Measurements from ENCODE around the gene ZNF699. TPM values are rescaled to one million over a fixed set of nuclear protein-coding genes. Genes with fewer than 3 reads are reported as not detected.
A peak's percentile ranks its signal among the peaks of the same experiment; 100 is the strongest.
"Not testable (repeated sequence)": the region's sequence is repeated elsewhere in the genome, so short reads cannot be mapped to it uniquely, and the experiment has no call there.

Gene ZNF699
- total and polyA plus RNA-seq, 7 donors, result 0.46 to 23.7 (median 3.1) TPM

DNA sequence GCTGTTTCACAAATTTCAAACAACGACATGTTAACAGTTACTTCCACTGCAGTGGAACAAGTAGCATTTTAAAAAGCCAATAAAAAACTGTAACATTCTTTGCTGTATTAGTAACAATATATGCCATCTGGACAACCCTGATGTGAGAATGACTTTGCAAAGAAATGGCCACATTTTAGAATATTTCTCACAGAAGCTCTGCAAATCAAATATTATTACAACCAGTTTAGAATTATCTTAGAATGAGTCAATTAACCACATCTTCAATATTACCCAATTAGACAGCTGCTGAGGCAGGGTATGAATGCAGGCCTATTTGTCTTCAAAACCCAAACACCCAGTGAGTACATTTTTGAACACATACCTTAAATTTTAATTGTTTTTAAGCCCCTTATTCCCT lies 3.2 kb downstream of the ZNF699 start:
- no peaks in the 10 kb centered on the region for H3K27me3 ChIP-seq
- TF ChIP-seq POLR2A (IDR thresholded peaks at IDR 0.05), result no peak
- TF ChIP-seq EP300 (IDR thresholded peaks at IDR 0.05), result no peak
- TF ChIP-seq, protein P1, sequence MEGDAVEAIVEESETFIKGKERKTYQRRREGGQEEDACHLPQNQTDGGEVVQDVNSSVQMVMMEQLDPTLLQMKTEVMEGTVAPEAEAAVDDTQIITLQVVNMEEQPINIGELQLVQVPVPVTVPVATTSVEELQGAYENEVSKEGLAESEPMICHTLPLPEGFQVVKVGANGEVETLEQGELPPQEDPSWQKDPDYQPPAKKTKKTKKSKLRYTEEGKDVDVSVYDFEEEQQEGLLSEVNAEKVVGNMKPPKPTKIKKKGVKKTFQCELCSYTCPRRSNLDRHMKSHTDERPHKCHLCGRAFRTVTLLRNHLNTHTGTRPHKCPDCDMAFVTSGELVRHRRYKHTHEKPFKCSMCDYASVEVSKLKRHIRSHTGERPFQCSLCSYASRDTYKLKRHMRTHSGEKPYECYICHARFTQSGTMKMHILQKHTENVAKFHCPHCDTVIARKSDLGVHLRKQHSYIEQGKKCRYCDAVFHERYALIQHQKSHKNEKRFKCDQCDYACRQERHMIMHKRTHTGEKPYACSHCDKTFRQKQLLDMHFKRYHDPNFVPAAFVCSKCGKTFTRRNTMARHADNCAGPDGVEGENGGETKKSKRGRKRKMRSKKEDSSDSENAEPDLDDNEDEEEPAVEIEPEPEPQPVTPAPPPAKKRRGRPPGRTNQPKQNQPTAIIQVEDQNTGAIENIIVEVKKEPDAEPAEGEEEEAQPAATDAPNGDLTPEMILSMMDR (IDR thresholded peaks at IDR 0.05), result no peak
- intact Hi-C loops (cut with DNase I), result loop anchor here (5.0 kb wide), 1 partner anchor 231 kb away; the partner anchor contains the start of gene ZNF426
- H3K9me3 ChIP-seq, result peaks cover 0 to 11% (median 2%) of the 10 kb centered on the region in 4 donors
- no peak overlapping the region for H3K27ac ChIP-seq
- WGBS, 2 donors, result 93 to 97% methylated on average over 1 of the region's 1 CpG
- H3K4me3 ChIP-seq, result no peak overlapping the region
- peaks cover 0 to 21% (median 13%) of the 10 kb centered on the region in 4 donors for H3K4me1 ChIP-seq
- no peak for DNase-seq
- peaks cover 10 to 40% (median 31%) of the 10 kb centered on the region in 4 donors for H3K36me3 ChIP-seq

GRCh38 chr19:9296336-9296735 lies 13.3 kb downstream of the ZNF699 start:
- intact Hi-C loops (cut with DNase I), result no loop called here
- H3K27ac ChIP-seq, result no peak overlapping the region
- 94 to 99% methylated on average over 2 of the region's 2 CpGs for WGBS, 2 donors
- peaks cover 27 to 85% (median 68%) of the 10 kb centered on the region in 4 donors for H3K9me3 ChIP-seq
- TF ChIP-seq, protein P1 (IDR thresholded peaks at IDR 0.05), result no peak
- no peak for TF ChIP-seq EP300 (IDR thresholded peaks at IDR 0.05)
- TF ChIP-seq POLR2A (IDR thresholded peaks at IDR 0.05), result no peak
- TF ChIP-seq POLR2AphosphoS5 (IDR thresholded peaks at IDR 0.05), result no peak
- H3K4me1 ChIP-seq, result no peaks in the 10 kb centered on the region
- peaks cover 36 to 95% (median 72%) of the 10 kb centered on the region in 4 donors for H3K36me3 ChIP-seq
- DNase-seq, result no peak
- no peaks in the 10 kb centered on the region for H3K27me3 ChIP-seq
- no peak overlapping the region for H3K4me3 ChIP-seq

- H3K9me3 ChIP-seq, result peaks cover 24 to 88% (median 61%) of the 10 kb centered on the region in 4 donors
- H3K4me3 ChIP-seq, result no peak overlapping the region
- no peak overlapping the region for H3K27ac ChIP-seq
Observed at GRCh38 chr19:9295411-9295849, 14.2 kb downstream of the ZNF699 start.

DNA sequence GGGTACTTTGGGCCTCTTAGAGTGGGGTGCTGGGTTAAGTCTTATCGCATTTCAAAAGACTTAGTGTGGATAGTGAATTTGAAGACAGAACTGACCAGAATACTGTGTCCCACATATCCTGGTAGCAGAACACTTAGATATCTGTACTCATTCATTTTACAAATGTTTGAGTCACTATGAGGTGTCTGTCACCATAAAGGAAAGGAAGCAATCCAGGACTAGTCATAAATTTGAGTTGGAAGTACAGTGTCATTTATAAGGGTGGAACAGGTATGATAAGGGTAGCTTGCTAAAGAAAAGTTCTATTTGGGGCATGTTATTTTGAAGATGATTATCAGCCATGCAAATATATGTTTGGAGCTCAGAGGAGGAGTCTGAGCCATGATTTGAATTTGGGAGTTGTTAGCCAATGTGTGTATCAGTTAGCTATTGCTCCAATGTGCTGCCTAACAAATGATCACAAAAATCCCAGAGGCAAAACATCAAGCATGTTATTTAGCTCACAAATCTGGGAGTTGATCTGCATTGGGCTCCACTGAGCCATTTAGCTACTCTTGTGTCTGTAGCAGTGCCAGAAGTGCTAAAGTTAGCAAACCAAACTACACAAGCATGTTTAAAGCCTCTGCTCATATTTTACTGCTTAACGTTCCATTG lies 20.3 kb downstream of the ZNF699 start:
- peaks cover 6 to 58% (median 30%) of the 10 kb centered on the region in 4 donors for H3K9me3 ChIP-seq
- peaks cover 5 to 49% (median 16%) of the 10 kb centered on the region in 4 donors for H3K36me3 ChIP-seq
- H3K27me3 ChIP-seq, result no peaks in the 10 kb centered on the region
- WGBS, 2 donors, result 98 to 99% methylated on average over 2 of the region's 2 CpGs
- intact Hi-C loops (cut with DNase I), result no loop called here
- no peaks in the 10 kb centered on the region for H3K4me1 ChIP-seq
- H3K4me3 ChIP-seq, result no peak overlapping the region
- DNase-seq, result no peak
- TF ChIP-seq POLR2A (IDR thresholded peaks at IDR 0.05), result no peak
- TF ChIP-seq, protein P1 (IDR thresholded peaks at IDR 0.05), result no peak
- no peak for TF ChIP-seq POLR2AphosphoS5 (IDR thresholded peaks at IDR 0.05)
- TF ChIP-seq EP300 (IDR thresholded peaks at IDR 0.05), result no peak
- no peak overlapping the region for H3K27ac ChIP-seq

More at GRCh38 chr19:9295411-9295849, 14.2 kb downstream of the ZNF699 start:
- Histone ChIP-seq H3K36me3 (peaks cover 27 to 88% (median 63%) of the 10 kb centered on the region in 4 donors), H3K27me3 (no peaks in the 10 kb centered on the region), H3K4me1 (no peaks in the 10 kb centered on the region)
- no peak for DNase-seq
- 97% methylated on average over 4 of the region's 4 CpGs for WGBS, 2 donors
- TF ChIP-seq EP300 (IDR thresholded peaks at IDR 0.05) (no peak), POLR2A (IDR thresholded peaks at IDR 0.05) (no peak), POLR2AphosphoS5 (IDR thresholded peaks at IDR 0.05) (no peak)
- TF ChIP-seq, protein P1 (IDR thresholded peaks at IDR 0.05), result no peak
- intact Hi-C loops (cut with DNase I), result no loop called here

DNA sequence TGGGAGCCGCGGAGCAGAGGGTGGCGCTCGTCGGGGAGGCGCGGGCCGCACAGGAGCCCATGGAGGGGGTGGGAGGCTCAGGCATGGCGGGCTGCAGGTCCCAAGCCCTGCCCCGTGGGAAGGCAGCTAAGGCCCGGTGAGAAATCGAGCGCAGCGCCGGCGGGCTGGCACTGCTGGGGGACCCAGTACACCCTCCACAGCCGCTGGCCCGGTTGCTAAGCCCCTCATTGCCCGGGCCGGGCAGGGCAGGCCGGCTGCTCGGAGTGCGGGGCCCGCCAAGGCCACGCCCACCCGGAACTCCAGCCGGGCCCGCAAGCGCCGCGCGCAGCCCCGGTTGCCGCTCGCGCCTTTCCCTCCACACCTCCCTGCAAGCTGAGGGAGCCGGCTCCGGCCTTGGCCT lies 26.2 kb downstream of the ZNF699 start:
- DNase-seq; H3K4me1 ChIP-seq; H3K36me3 ChIP-seq; H3K27ac ChIP-seq; H3K27me3 ChIP-seq; intact Hi-C loops (cut with DNase I): not testable (repeated sequence)
- WGBS, 2 donors, result 20 to 45% methylated on average over 38 of the region's 38 CpGs
- Histone ChIP-seq H3K9me3 (peaks cover 0 to 22% (median 6%) of the 10 kb centered on the region in 4 donors), H3K4me3 (peak overlapping the region in 1 of 4 donors; percentile 39)

Data from sigmoid colon (tissue), 7 donors.